Mesenchymal stem cell (in vitro differentiated cells and primary cell): Measurements from ENCODE around the gene SH3BP2.

Source experiments
- DNase-seq: peaks from one replicate; pipeline ENCODE4 v3.0.0-alpha.2; 2013
- H2AFZ ChIP-seq: one replicate; pipeline ENCODE4 v1.6.1; 2013; ENCODE audit warnings: low read depth, mild to moderate bottlenecking, control low read depth, inconsistent platforms, low read length, moderate library complexity
- H2AK5ac ChIP-seq: 2 replicates; pipeline ENCODE4 v1.6.1; 2013; ENCODE audit warnings: low read length, moderate library complexity, mild to moderate bottlenecking, inconsistent platforms; ENCODE audit not compliant: severe bottlenecking
- H2BK120ac ChIP-seq: one replicate; pipeline ENCODE4 v1.6.1; 2013; ENCODE audit warnings: low read depth, mild to moderate bottlenecking, inconsistent platforms, low read length, moderate library complexity
- H2BK12ac ChIP-seq, 2 experiments: one replicate each; pipeline ENCODE4 v1.6.1; 2013; ENCODE audit warnings: inconsistent platforms in 2 of 2, low read length in 2 of 2, mild to moderate bottlenecking in 2 of 2, moderate library complexity in 2 of 2, control low read depth in 1 of 2
- H2BK15ac ChIP-seq: one replicate; pipeline ENCODE4 v1.6.1; 2013; ENCODE audit warnings: mild to moderate bottlenecking, low read depth, inconsistent platforms; ENCODE audit not compliant: poor library complexity, severe bottlenecking
- H2BK5ac ChIP-seq: 2 replicates; pipeline ENCODE4 v1.6.1; 2013; ENCODE audit warnings: low read depth, mild to moderate bottlenecking, low read length, control low read depth, inconsistent platforms; ENCODE audit not compliant: poor library complexity, severe bottlenecking
- H3K14ac ChIP-seq, 2 experiments: one replicate each; pipeline ENCODE4 v1.6.1; 2013; ENCODE audit warnings: inconsistent platforms in 2 of 2, low read length in 2 of 2, control low read depth in 1 of 2, mild to moderate bottlenecking in 1 of 2, moderate library complexity in 1 of 2
- H3K18ac ChIP-seq, 2 experiments: one replicate each; pipeline ENCODE4 v1.6.1; 2013; ENCODE audit warnings: inconsistent platforms in 2 of 2, low read length in 2 of 2, control low read depth in 1 of 2, low read depth in 1 of 2, mild to moderate bottlenecking in 1 of 2
- H3K23ac ChIP-seq, 2 experiments: one replicate each; pipeline ENCODE4 v1.6.1; 2013; ENCODE audit warnings: inconsistent platforms in 2 of 2, low read length in 2 of 2, mild to moderate bottlenecking in 2 of 2, moderate library complexity in 2 of 2, control low read depth in 1 of 2
- H3K27ac ChIP-seq: 2 replicates; pipeline ENCODE4 v1.5.1; 2013; ENCODE audit warnings: mild to moderate bottlenecking, moderate library complexity, low read length, control low read depth, inconsistent platforms; ENCODE audit not compliant: poor library complexity, severe bottlenecking
- H3K27me3 ChIP-seq, 2 experiments: 2 replicates each; pipeline versions ENCODE4 v1.6.1 to v1.7.0; 2013; ENCODE audit warnings: low read length in 2 of 2, mild to moderate bottlenecking in 2 of 2, moderate library complexity in 2 of 2, control low read depth in 1 of 2, inconsistent platforms in 1 of 2; ENCODE audit not compliant: control insufficient read depth in 1 of 2, insufficient read depth in 1 of 2
- H3K36me3 ChIP-seq, 2 experiments: 2 replicates each; pipeline versions ENCODE4 v1.6.1 to v1.7.0; 2013; ENCODE audit warnings: low read length in 2 of 2, control low read depth in 1 of 2, inconsistent platforms in 1 of 2, low read depth in 1 of 2, mild to moderate bottlenecking in 1 of 2; ENCODE audit not compliant: insufficient read depth in 2 of 2, control insufficient read depth in 1 of 2
- H3K4ac ChIP-seq, 2 experiments: one replicate each; pipeline ENCODE4 v1.6.1; 2013; ENCODE audit warnings: inconsistent platforms in 2 of 2, low read length in 2 of 2, mild to moderate bottlenecking in 2 of 2, moderate library complexity in 2 of 2, control low read depth in 1 of 2, low read depth in 1 of 2
- H3K4me1 ChIP-seq: 2 replicates; pipeline ENCODE4 v1.6.1; 2013; ENCODE audit warnings: low read depth, low read length, control low read depth; ENCODE audit not compliant: control insufficient read depth, insufficient read depth
- H3K4me2 ChIP-seq: 2 replicates; pipeline ENCODE4 v1.6.1; 2013; ENCODE audit warnings: low read length, mild to moderate bottlenecking, inconsistent platforms; ENCODE audit not compliant: poor library complexity, severe bottlenecking
- H3K4me3 ChIP-seq, 2 experiments: 2 replicates each; pipeline versions ENCODE4 v1.5.1 to v1.7.0; 2013; ENCODE audit warnings: low read length in 2 of 2, mild to moderate bottlenecking in 2 of 2, control low read depth in 1 of 2, low read depth in 1 of 2; ENCODE audit not compliant: insufficient read depth in 1 of 2
- H3K79me1 ChIP-seq: replicated peaks from 2 replicates; pipeline ENCODE4 v1.6.1; 2013; ENCODE audit warnings: mild to moderate bottlenecking, control low read depth, low read length, inconsistent platforms; ENCODE audit not compliant: poor library complexity, severe bottlenecking
- H3K9ac ChIP-seq: 2 replicates; pipeline ENCODE4 v1.7.0; 2013; ENCODE audit warnings: mild to moderate bottlenecking, low read length, moderate library complexity
- H3K9me3 ChIP-seq: 2 replicates; pipeline ENCODE4 v1.7.0; 2013; ENCODE audit warnings: mild to moderate bottlenecking, low read length; ENCODE audit not compliant: control insufficient read depth
- H4K8ac ChIP-seq: one replicate; pipeline ENCODE4 v1.6.1; 2013; ENCODE audit warnings: inconsistent platforms, mild to moderate bottlenecking, low read length, moderate library complexity
- H4K91ac ChIP-seq: one replicate; pipeline ENCODE4 v1.6.1; 2013; ENCODE audit warnings: mild to moderate bottlenecking, low read length, inconsistent platforms
- WGBS: methylation state at CpG from one replicate; pipeline ENCODE4 v1.1.7; 2013; ENCODE audit warnings: mixed read lengths; 5-methylcytosine and 5-hydroxymethylcytosine counted together

SH3BP2 gene

DNA sequence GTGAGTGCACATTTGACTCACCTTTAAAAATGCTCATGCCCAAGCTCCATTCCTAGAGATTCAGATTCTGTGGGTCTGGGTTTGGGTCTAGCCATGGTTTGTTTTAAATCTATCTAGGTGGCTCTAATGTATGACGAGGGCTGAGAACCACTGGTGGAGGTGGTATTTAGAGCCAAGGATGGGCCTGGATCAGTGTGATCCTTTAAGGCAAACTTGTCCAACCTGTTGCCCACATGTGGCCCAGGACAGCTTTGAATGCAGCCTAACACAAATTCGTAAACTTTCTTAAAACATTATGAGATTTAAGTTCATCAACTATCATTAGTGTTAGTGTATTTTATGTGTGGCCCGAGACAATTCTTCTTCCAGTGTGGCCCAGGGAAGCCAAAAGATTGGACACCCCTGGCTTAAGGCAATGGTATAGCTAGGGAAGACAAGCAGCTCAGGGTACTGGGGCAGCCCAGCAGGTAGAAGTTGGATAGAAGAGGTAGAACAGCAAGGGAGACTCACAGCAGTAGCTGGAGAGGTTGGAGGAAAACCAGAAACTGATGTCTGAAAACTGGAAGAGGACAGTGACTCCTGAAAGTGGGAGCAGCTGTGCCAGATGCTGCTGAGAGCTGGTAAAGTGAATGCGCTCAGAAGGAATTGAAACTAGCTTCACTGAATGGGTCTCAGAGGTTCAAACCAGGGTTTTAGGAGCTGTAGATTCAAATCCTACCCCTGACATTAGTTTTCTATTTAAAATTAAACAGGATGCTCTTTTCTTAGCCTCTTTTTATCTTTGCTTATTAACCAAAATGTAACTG, 68.9 kb downstream of the SH3BP2 start:
- Histone ChIP-seq H3K9me3 (no peaks in the 10 kb centered on the region), H3K4ac (no peak overlapping the region), H2AFZ (no peak overlapping the region), H2BK5ac (no peak overlapping the region), H3K36me3 (no peaks in the 10 kb centered on the region), H3K23ac (no peak overlapping the region), H3K4me1 (peaks cover 12% of the 10 kb centered on the region), H3K79me1 (peaks cover 1% of the 10 kb centered on the region), H3K14ac (no peak overlapping the region), H3K27me3 (no peaks in the 10 kb centered on the region), H3K18ac (no peak overlapping the region), H2BK120ac (no peak overlapping the region), H2BK12ac (no peak overlapping the region), H2AK5ac (no peak overlapping the region), H3K9ac (no peak overlapping the region), H4K8ac (no peak overlapping the region), H3K4me3 (peak overlapping the region in 1 of 2 experiments; percentile 33), H2BK15ac (no peak overlapping the region), H3K4me2 (no peak overlapping the region), H3K27ac (peak overlapping the region; percentile 36), H4K91ac (no peak overlapping the region)
- WGBS: 63% methylated on average over 3 of the region's 4 CpGs
- DNase-seq: peak; percentile 47

DNA sequence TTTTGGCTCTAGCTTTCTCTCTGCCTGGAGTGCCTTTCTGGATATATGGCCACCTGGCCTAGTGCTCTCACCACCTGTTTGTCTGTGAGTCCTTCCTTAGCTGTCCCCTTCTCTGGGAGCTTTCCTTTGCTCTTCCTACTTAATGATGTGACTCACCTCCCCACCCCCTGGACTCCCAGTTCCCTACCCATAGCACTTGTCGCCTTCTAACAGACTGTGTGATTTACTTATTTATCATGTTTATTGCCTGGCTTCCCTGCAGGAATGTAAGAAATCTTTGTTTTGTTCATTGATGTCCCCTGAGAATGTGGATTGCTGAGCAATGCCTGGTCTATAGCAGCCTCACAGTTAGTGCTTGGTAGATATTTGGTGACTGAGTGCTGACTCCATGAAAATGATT, 69.6 kb downstream of the SH3BP2 start:
- Histone ChIP-seq H2BK120ac (no peak overlapping the region), H3K14ac (no peak overlapping the region), H2AK5ac (no peak overlapping the region), H2AFZ (no peak overlapping the region), H3K4ac (peak overlapping the region in 1 of 2 experiments; percentile 37), H3K27ac (peak overlapping the region; percentile 26), H3K9me3 (no peaks in the 10 kb centered on the region), H3K4me1 (peaks cover 12% of the 10 kb centered on the region), H3K4me3 (peak overlapping the region in 1 of 2 experiments; percentile 33), H3K18ac (no peak overlapping the region), H3K27me3 (no peaks in the 10 kb centered on the region), H4K8ac (no peak overlapping the region), H2BK5ac (no peak overlapping the region), H3K4me2 (no peak overlapping the region), H3K9ac (no peak overlapping the region), H2BK15ac (no peak overlapping the region), H3K79me1 (peaks cover 1% of the 10 kb centered on the region), H4K91ac (no peak overlapping the region), H3K36me3 (no peaks in the 10 kb centered on the region), H2BK12ac (no peak overlapping the region), H3K23ac (no peak overlapping the region)
- 0% methylated on average over 1 of the region's 1 CpG for WGBS
- DNase-seq: peak; percentile 81

DNA sequence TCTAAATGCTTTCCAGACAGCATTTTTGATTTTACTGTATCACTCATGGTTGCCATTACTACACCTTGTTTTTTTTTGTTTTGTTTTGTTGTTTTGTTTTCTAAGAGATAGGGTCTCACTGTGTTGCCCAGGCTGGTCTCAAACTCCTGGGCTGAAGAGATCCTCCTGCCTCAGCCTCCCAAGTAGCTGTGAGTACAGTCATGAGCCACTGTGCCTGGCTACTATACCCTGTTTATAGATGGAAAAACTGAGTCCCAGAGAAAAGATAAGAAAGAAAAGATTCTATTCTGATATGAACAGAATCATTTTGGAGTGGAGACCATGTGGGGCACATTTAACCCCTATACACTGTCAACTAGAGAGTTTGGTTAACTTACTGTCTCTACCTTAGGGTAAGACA, 70.8 kb downstream of the SH3BP2 start:
- DNase-seq: no peak
- H3K9me3 ChIP-seq: no peaks in the 10 kb centered on the region
- no peak overlapping the region for H3K14ac ChIP-seq
- H2AFZ ChIP-seq: no peak overlapping the region
- H3K4me1 ChIP-seq: peaks cover 18% of the 10 kb centered on the region
- H2BK15ac ChIP-seq: no peak overlapping the region
- no peak overlapping the region for H3K27ac ChIP-seq
- H3K18ac ChIP-seq: no peak overlapping the region
- no peak overlapping the region for H2BK5ac ChIP-seq
- no peak overlapping the region for H3K4ac ChIP-seq
- no peak overlapping the region for H2BK12ac ChIP-seq
- no peak overlapping the region for H3K4me3 ChIP-seq
- H3K9ac ChIP-seq: no peak overlapping the region
- no peaks in the 10 kb centered on the region for H3K27me3 ChIP-seq
- no peak overlapping the region for H4K91ac ChIP-seq
- no peak overlapping the region for H3K4me2 ChIP-seq
- H3K23ac ChIP-seq: no peak overlapping the region
- no peaks in the 10 kb centered on the region for H3K36me3 ChIP-seq
- H3K79me1 ChIP-seq: peaks cover 1% of the 10 kb centered on the region
- no peak overlapping the region for H2BK120ac ChIP-seq
- no peak overlapping the region for H4K8ac ChIP-seq
- no peak overlapping the region for H2AK5ac ChIP-seq

DNA sequence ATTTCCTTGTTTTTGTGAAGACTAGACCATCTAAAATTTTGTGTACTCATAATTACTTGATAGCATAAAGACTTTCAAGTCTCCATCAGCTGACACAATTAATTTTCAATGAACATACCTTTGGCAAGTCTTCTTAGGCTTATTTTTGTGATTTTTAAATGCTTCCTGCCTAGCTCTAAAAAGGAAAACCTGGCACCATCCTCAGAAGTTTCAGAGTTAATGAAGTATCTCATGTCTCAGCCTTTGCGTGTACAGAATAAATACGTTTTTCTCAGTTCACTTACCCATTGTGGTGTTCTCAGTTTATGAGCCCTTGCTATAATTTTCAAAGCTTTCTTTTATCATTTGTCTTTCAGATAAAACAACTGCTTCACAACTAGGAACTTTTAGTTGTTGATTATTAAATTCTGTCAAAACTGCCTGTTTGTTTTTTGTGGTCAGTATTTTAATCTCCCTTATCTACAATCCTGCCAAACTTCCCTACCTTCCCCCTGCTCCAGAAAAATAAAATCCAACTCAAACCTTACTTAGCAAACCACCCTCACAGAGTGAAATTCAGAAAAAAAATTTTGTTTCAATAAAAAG, 72.4 kb downstream of the SH3BP2 start:
- H3K27me3 ChIP-seq: no peaks in the 10 kb centered on the region
- H2BK120ac ChIP-seq: no peak overlapping the region
- no peak overlapping the region for H4K91ac ChIP-seq
- H3K23ac ChIP-seq: no peak overlapping the region
- no peak overlapping the region for H2AK5ac ChIP-seq
- no peak for DNase-seq
- 75% methylated on average over 2 of the region's 2 CpGs for WGBS
- H3K27ac ChIP-seq: no peak overlapping the region
- no peaks in the 10 kb centered on the region for H3K9me3 ChIP-seq
- H3K9ac ChIP-seq: no peak overlapping the region
- H4K8ac ChIP-seq: no peak overlapping the region
- no peak overlapping the region for H3K4me2 ChIP-seq
- peaks cover 1% of the 10 kb centered on the region for H3K79me1 ChIP-seq
- peaks cover 0 to 3% of the 10 kb centered on the region in 2 experiments for H3K36me3 ChIP-seq
- H2BK12ac ChIP-seq: no peak overlapping the region
- H2BK5ac ChIP-seq: no peak overlapping the region
- peaks cover 22% of the 10 kb centered on the region for H3K4me1 ChIP-seq
- no peak overlapping the region for H2AFZ ChIP-seq
- no peak overlapping the region for H3K4ac ChIP-seq
- H3K4me3 ChIP-seq: no peak overlapping the region
- H3K14ac ChIP-seq: no peak overlapping the region
- H2BK15ac ChIP-seq: no peak overlapping the region
- H3K18ac ChIP-seq: no peak overlapping the region
